Measurements from ENCODE around the gene MYL4. TPM values are rescaled to one million over a fixed set of nuclear protein-coding genes. Genes with fewer than 3 reads are reported as not detected.

MYL4 gene
- total and polyA plus RNA-seq, 12 donors, result 33.9 to 459 (median 92.5) TPM

- Histone ChIP-seq H3K4me3 (no peak overlapping the region), H3K27ac (peak overlapping the region; percentile 82 to 97 (median 88)), H3K36me3 (no peaks in the 10 kb centered on the region), H3K27me3 (no peaks in the 10 kb centered on the region), H3K4me1 (peaks cover 24 to 62% (median 43%) of the 10 kb centered on the region in 9 donors), H3K9me3 (no peaks in the 10 kb centered on the region)
- WGBS, 2 donors, result 33% methylated on average over 3 of the region's 3 CpGs
- ATAC-seq (peak; percentile 65 to 90 (median 85)), DNase-seq (peak in 1 of 2 donors; percentile 93)
- intact Hi-C loops (cut with DNase I), result loop anchor here in 2 of 10 donors (2.0 to 10.0 kb wide), 2 partner anchors 37 to 51 kb away; partner anchors contain the start of gene CDC27 (in 1 of the 2)
- no peak for TF ChIP-seq CTCF (IDR thresholded peaks at IDR 0.05)
Observed at GRCh38 chr17:47225436-47225858, 16.3 kb downstream of the MYL4 start.

- DNase-seq (no peak), ATAC-seq (peak in 1 of 8 donors; percentile 8)
- H3K27me3 ChIP-seq, result no peaks in the 10 kb centered on the region
- H3K27ac ChIP-seq, result peak overlapping the region; percentile 53 to 97 (median 88)
- intact Hi-C loops (cut with DNase I), result loop anchor here in 2 of 10 donors (2.0 to 10.0 kb wide), 2 partner anchors 37 to 51 kb away; partner anchors contain the start of gene CDC27 (in 1 of the 2)
- H3K9me3 ChIP-seq, result no peaks in the 10 kb centered on the region
- no peak for TF ChIP-seq CTCF (IDR thresholded peaks at IDR 0.05)
- 88 to 95% methylated on average over 2 of the region's 2 CpGs for WGBS, 2 donors
- no peak overlapping the region for H3K4me3 ChIP-seq
- peaks cover 24 to 64% (median 43%) of the 10 kb centered on the region in 9 donors for H3K4me1 ChIP-seq
- H3K36me3 ChIP-seq, result no peaks in the 10 kb centered on the region
Observed at GRCh38 chr17:47225911-47226688, 17.0 kb downstream of the MYL4 start.

GRCh38 chr17:47227862-47228261 lies 18.7 kb downstream of the MYL4 start:
- peaks cover 24 to 58% (median 43%) of the 10 kb centered on the region in 9 donors for H3K4me1 ChIP-seq
- intact Hi-C loops (cut with DNase I), result loop anchor here in 2 of 10 donors (2.0 to 10.0 kb wide), 2 partner anchors 49 to 53 kb away; no protein-coding TSS in a partner anchor

More at GRCh38 chr17:47227862-47228261, 18.7 kb downstream of the MYL4 start:
- Histone ChIP-seq H3K4me3 (no peak overlapping the region), H3K36me3 (no peaks in the 10 kb centered on the region), H3K27me3 (no peaks in the 10 kb centered on the region), H3K27ac (peak overlapping the region in 2 of 10 donors; percentile 8 to 97), H3K9me3 (no peaks in the 10 kb centered on the region)
- TF ChIP-seq CTCF (IDR thresholded peaks at IDR 0.05), result no peak
- DNase-seq, result no peak
- ATAC-seq, result no peak
- WGBS, 2 donors, result 78 to 90% methylated on average over 2 of the region's 2 CpGs
